H1 (cell line): Measurements from ENCODE around the gene RFXANK. TPM values are rescaled to one million over a fixed set of nuclear protein-coding genes. Genes with fewer than 3 reads are reported as not detected.

Source experiments
- ASH2L ChIP-seq: fragments of 200-600, 300-600 bp; sonication (generic); IDR thresholded peaks from one replicate; pipeline ENCODE4 v1.7.1; 2017; ENCODE audit warnings: low read length
- BACH1 ChIP-seq: IDR thresholded peaks from 2 replicates; pipeline ENCODE4 v1.6.1; 2012; ENCODE audit warnings: low read length, improper control_type of control experiment
- CEBPB ChIP-seq: IDR thresholded peaks from 2 replicates; pipeline ENCODE4 v1.6.1; 2012; ENCODE audit warnings: low read depth, low read length
- CHD1 ChIP-seq: IDR thresholded peaks from 2 replicates; pipeline ENCODE4 v1.6.1; 2012; ENCODE audit warnings: low read depth, low read length, improper control_type of control experiment
- CTBP2 ChIP-seq: IDR thresholded peaks from 2 replicates; pipeline ENCODE4 v1.7.0; 2011; ENCODE audit warnings: borderline replicate concordance, mild to moderate bottlenecking, moderate library complexity, mixed read lengths, low read length; ENCODE audit not compliant: insufficient read depth, insufficient read length
- EGR1 ChIP-seq: IDR thresholded peaks from 2 replicates; pipeline ENCODE4 v1.6.1; 2011; ENCODE audit warnings: low read depth, low read length, borderline replicate concordance
- GABPA ChIP-seq: IDR thresholded peaks from 2 replicates; pipeline ENCODE4 v1.6.1; 2011; ENCODE audit warnings: mild to moderate bottlenecking, low read length, moderate library complexity, borderline replicate concordance; ENCODE audit not compliant: insufficient read depth
- JUND ChIP-seq: IDR thresholded peaks from 2 replicates; pipeline ENCODE4 v1.6.1; 2011; ENCODE audit warnings: mild to moderate bottlenecking, improper control_type of control experiment, low read length
- MAFK ChIP-seq: IDR thresholded peaks from 2 replicates; pipeline ENCODE4 v1.6.1; 2012; ENCODE audit warnings: low read depth, mild to moderate bottlenecking, improper control_type of control experiment, low read length
- NRF1 ChIP-seq: IDR thresholded peaks from 2 replicates; pipeline ENCODE4 v1.6.1; 2011; ENCODE audit warnings: mild to moderate bottlenecking, low read depth, low read length, improper control_type of control experiment
- PHF8 ChIP-seq: fragments of 200-600 bp; sonication (generic); conservative IDR thresholded peaks from 2 replicates; pipeline ENCODE4 v1.7.1; 2012; ENCODE audit warnings: low read depth, mild to moderate bottlenecking, inconsistent platforms, low read length, moderate library complexity
- POLR2AphosphoS5 ChIP-seq: IDR thresholded peaks from 2 replicates; pipeline ENCODE4 v1.6.1; 2011; ENCODE audit warnings: low read depth, low read length
- RNF2 ChIP-seq: fragments of 200-900, 300-1000 bp; sonication (generic); IDR thresholded peaks from 2 replicates; pipeline ENCODE4 v1.7.1; 2016; ENCODE audit warnings: borderline replicate concordance, low read depth, mild to moderate bottlenecking, antibody characterized with exemption, low read length; ENCODE audit not compliant: poor library complexity, severe bottlenecking; ENCODE audit errors: missing control alignments
- SAP30 ChIP-seq: fragments of 300-600 bp; sonication (generic); IDR thresholded peaks from 2 replicates; pipeline ENCODE4 v1.7.1; 2012; ENCODE audit warnings: low read length, moderate library complexity, mild to moderate bottlenecking, inconsistent platforms; ENCODE audit not compliant: insufficient read depth, insufficient replicate concordance
- SIN3A ChIP-seq, 2 experiments: IDR thresholded peaks in 1 of 2; conservative IDR thresholded peaks in 1 of 2; 2 replicates each; pipeline ENCODE4 v1.6.1; 2011 to 2012; ENCODE audit warnings: low read length in 2 of 2, improper control_type of control experiment in 1 of 2, low read depth in 1 of 2, mild to moderate bottlenecking in 1 of 2
- SIX5 ChIP-seq: IDR thresholded peaks from 2 replicates; pipeline ENCODE4 v1.6.1; 2011; ENCODE audit warnings: mild to moderate bottlenecking, low read depth, low read length
- SP1 ChIP-seq: IDR thresholded peaks from 2 replicates; pipeline ENCODE4 v1.6.1; 2011; ENCODE audit warnings: low read depth, low read length
- SP4 ChIP-seq: IDR thresholded peaks from 2 replicates; pipeline ENCODE4 v1.6.1; 2012; ENCODE audit warnings: low read length, inconsistent platforms
- TAF1 ChIP-seq: IDR thresholded peaks from 2 replicates; pipeline ENCODE4 v1.6.1; 2011; ENCODE audit warnings: mild to moderate bottlenecking, low read depth, low read length
- TBP ChIP-seq: IDR thresholded peaks from 2 replicates; pipeline ENCODE4 v1.6.1; 2011; ENCODE audit warnings: low read depth, low read length, improper control_type of control experiment
- USF2 ChIP-seq: IDR thresholded peaks from 2 replicates; pipeline ENCODE4 v1.6.1; 2011; ENCODE audit warnings: low read length, improper control_type of control experiment
- polyA plus RNA-seq, 7 experiments: library from polyadenylated mRNA; depleted of rRNA in 3 of 7; stranded (reverse) in 5 of 7; unstranded in 2 of 7; fragments of >200 nt in 5 of 7; fragments of 200-250 nt in 2 of 7; gene quantifications; 1 replicate in 5 of 7; 2 replicates in 1 of 7; 4 replicates in 1 of 7; pipeline versions ENCODE4 v1.2.1 to v1.2.3, GENCODE V29; 2011 to 2013; ENCODE audit warnings: missing spikeins in 2 of 7, mixed read lengths in 2 of 7
- total RNA-seq: library from RNA; stranded (reverse); fragmentation: NEBNext Ultra II Directional; extraction: Animal tissue kit (Norgen Biotek cat#: 25700); gene quantifications from 2 replicates; pipeline ENCODE4 v1.2.1, GENCODE V29; 2021
- TF ChIP-seq, protein P1 (sequence below): IDR thresholded peaks from 2 replicates; pipeline ENCODE4 v1.6.1; 2011; ENCODE audit warnings: low read depth, mild to moderate bottlenecking, low read length; ENCODE audit not compliant: insufficient read depth

Gene RFXANK
- total and polyA plus RNA-seq, 2 of the 8 experiments (the other 6 are each of a cell fraction or from before 2014, with no cell fraction given), result 72.9 to 87.5 TPM

DNA sequence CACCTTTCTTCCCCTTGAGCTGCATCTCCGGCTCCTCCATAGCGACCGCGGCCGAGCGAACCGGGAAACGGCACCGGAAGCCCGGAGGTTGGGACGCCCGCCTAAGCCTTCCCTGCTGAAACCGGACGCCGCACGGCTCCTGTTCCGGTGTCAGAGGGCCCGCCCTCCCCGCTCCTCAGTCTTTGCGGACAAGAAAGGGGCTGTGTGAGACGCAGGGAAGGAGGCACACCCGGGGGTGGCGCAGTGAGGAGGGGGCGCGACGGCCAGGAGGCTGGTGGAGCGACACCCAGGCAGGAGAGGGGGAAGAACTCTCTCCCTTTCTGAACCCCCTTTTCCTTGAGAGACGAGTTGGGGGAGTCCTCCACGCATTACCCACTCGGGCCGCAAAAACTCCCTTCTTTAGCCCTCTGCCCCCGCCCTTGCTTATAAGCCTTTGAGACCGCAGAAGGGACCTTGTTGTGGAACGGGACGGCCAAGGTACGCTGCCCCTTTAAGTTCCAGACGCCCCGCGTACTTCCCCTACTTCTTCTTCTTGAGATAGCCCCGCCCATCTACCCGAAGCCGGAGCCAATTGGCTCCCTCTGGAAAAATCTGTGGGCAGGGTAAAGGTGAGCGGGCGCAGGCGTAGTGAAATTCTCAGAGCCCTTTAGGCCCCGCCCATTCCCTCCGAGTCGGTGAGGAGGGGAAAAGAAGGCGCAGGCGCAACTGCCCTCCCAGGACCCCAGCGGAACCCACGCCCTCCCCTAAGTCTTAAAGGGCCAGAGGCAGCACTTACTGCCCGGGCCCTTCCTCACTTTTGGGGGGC is at the start of gene RFXANK, which contains the start of gene BORCS8 (continued):
- TF ChIP-seq CTBP2 (peak; percentile 83), CHD1 (no peak), SP4 (peak; percentile 66; the same call in 1 of the 2 replicates), TAF1 (peak; percentile 97), SIN3A (conservative IDR thresholded peaks at IDR 0.05 in 1 of 2, IDR thresholded peaks at IDR 0.05 in 1 of 2; ENCODE audit: low read depth in 1 of 2, low read length in 2 of 2) (peak; percentile 46 to 94; a peak in 3 of 4 replicates), SP1 (peak; percentile 75), MAFK (no peak), GABPA (peak; percentile 99), TBP (peak; percentile 85), ASH2L (peak; percentile 87), RNF2 (no peak), NRF1 (peak; percentile 88), SIX5 (peak; percentile 44; the same call in 1 of the 2 replicates), JUND (no peak; the same call in 1 of the 2 replicates), USF2 (no peak), SAP30 (no peak), POLR2AphosphoS5 (0 out of 2 replicates have a peak, but pooled peaks have one; percentile 27), BACH1 (0 out of 2 replicates have a peak, but pooled peaks have one; percentile 16), EGR1 (peak; percentile 71), CEBPB (0 out of 2 replicates have a peak, but pooled peaks have one; percentile 12), PHF8 (peak; percentile 44)
- TF ChIP-seq, protein P1, sequence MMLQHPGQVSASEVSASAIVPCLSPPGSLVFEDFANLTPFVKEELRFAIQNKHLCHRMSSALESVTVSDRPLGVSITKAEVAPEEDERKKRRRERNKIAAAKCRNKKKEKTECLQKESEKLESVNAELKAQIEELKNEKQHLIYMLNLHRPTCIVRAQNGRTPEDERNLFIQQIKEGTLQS, result no peak
